Loucy (cell line): ENCODE results near the gene FKBP1B.

ENCODE experiments used
- EZH2phosphoT487 ChIP-seq: fragments of 200-600 bp; IDR thresholded peaks from 2 replicates; pipeline ENCODE4 v1.6.1; 2018; ENCODE audit warnings: antibody characterized with exemption, mild to moderate bottlenecking, moderate library complexity, borderline replicate concordance
- TF ChIP-seq, protein P1 (sequence below): fragments of 200-600 bp; sonication (generic); conservative IDR thresholded peaks from 2 replicates; pipeline ENCODE4 v1.5.1; 2014; ENCODE audit warnings: mild to moderate bottlenecking, antibody characterized with exemption, low read length

DNA sequence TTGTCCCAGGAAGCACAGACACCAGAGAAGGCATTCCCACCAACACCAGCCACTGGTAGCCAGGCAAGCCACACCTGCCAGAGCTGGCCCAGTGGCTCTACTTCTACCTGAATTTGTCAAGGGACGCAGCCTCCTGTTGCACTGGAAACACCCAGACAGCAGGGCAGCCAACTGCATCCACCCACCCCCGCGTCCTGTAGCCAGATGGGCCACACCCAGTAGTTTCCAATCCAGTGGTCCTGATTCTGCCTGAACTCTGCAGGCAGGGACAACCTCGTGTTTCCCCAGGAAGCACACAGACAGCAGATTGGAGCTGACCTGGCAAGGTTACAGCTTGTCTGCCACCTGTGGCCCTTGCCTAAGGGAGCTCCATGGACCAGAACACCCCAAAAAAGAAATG lies 55.4 kb downstream of the FKBP1B start:
- TF ChIP-seq, protein P1, sequence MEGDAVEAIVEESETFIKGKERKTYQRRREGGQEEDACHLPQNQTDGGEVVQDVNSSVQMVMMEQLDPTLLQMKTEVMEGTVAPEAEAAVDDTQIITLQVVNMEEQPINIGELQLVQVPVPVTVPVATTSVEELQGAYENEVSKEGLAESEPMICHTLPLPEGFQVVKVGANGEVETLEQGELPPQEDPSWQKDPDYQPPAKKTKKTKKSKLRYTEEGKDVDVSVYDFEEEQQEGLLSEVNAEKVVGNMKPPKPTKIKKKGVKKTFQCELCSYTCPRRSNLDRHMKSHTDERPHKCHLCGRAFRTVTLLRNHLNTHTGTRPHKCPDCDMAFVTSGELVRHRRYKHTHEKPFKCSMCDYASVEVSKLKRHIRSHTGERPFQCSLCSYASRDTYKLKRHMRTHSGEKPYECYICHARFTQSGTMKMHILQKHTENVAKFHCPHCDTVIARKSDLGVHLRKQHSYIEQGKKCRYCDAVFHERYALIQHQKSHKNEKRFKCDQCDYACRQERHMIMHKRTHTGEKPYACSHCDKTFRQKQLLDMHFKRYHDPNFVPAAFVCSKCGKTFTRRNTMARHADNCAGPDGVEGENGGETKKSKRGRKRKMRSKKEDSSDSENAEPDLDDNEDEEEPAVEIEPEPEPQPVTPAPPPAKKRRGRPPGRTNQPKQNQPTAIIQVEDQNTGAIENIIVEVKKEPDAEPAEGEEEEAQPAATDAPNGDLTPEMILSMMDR: no peak
- no peak for TF ChIP-seq EZH2phosphoT487
